NCI-H524 (cell line): Measurements from ENCODE around the gene IWS1.
"Not testable (repeated sequence)": the region's sequence is repeated elsewhere in the genome, so short reads cannot be mapped to it uniquely, and the experiment has no call there.

ENCODE experiments used
- DNase-seq, 2 experiments: peaks; one replicate each; lab custom pipeline; 2025; lab: John Stamatoyannopoulos, UW

The IWS1 gene

GRCh38 chr2:127454595-127455565, 71.4 kb downstream of the IWS1 start:
- peak; percentile 46 to 72 for DNase-seq

- peak; percentile 4 to 34 for DNase-seq
Measured at GRCh38 chr2:127453392-127454171, 72.7 kb downstream of the IWS1 start.

GRCh38 chr2:127453013-127453391, 73.3 kb downstream of the IWS1 start:
- no peak for DNase-seq

- not testable (repeated sequence) for DNase-seq
Measured at GRCh38 chr2:127452423-127452822, 73.9 kb downstream of the IWS1 start.

- DNase-seq = no peak
Measured at GRCh38 chr2:127451981-127452380, 74.3 kb downstream of the IWS1 start.

- no peak for DNase-seq
Measured at GRCh38 chr2:127449898-127450297, 76.4 kb downstream of the IWS1 start.

- no peak for DNase-seq
Measured at GRCh38 chr2:127449414-127449813, 76.9 kb downstream of the IWS1 start.

- no peak for DNase-seq
Measured at GRCh38 chr2:127448526-127448925, 77.8 kb downstream of the IWS1 start.

GRCh38 chr2:127439343-127439742, 86.9 kb downstream of the IWS1 start:
- DNase-seq = no peak

GRCh38 chr2:127437781-127438726, 88.2 kb downstream of the IWS1 start:
- DNase-seq = no peak

- DNase-seq = no peak
Measured at GRCh38 chr2:127437056-127437455, 89.2 kb downstream of the IWS1 start.

- no peak for DNase-seq
Measured at GRCh38 chr2:127434515-127434914, 91.8 kb downstream of the IWS1 start.

GRCh38 chr2:127431408-127432023, 94.8 kb downstream of the IWS1 start:
- no peak for DNase-seq
